ENCODE data around the gene CNTN1. TPM values are rescaled to one million over a fixed set of nuclear protein-coding genes. Genes with fewer than 3 reads are reported as not detected.
"Not testable (repeated sequence)": the region's sequence is repeated elsewhere in the genome, so short reads cannot be mapped to it uniquely, and the experiment has no call there.

The CNTN1 gene
- total RNA-seq, 1 donor from 2014 or later: 0.17 TPM

- no peak for DNase-seq
Measured at GRCh38 chr12:41053046-41053445, 360.8 kb downstream of the CNTN1 start.

GRCh38 chr12:41055875-41056577, 363.8 kb downstream of the CNTN1 start:
- no peak for DNase-seq

- no peak for DNase-seq
Measured at GRCh38 chr12:41058266-41058665, 366.0 kb downstream of the CNTN1 start.

GRCh38 chr12:41061192-41061591, 369.0 kb downstream of the CNTN1 start:
- no peak for DNase-seq

- no peak for DNase-seq
Measured at GRCh38 chr12:41064411-41064810, 372.2 kb downstream of the CNTN1 start.

- DNase-seq: no peak
Measured at GRCh38 chr12:41067941-41068645, 375.9 kb downstream of the CNTN1 start.

GRCh38 chr12:41073633-41074472, 381.6 kb downstream of the CNTN1 start:
- no peak for DNase-seq

GRCh38 chr12:41074473-41074769, 382.2 kb downstream of the CNTN1 start:
- no peak for DNase-seq

- no peak for DNase-seq
Measured at GRCh38 chr12:41076114-41076513, 383.9 kb downstream of the CNTN1 start.

GRCh38 chr12:41081241-41081640, 389.0 kb downstream of the CNTN1 start:
- DNase-seq: not testable (repeated sequence)

GRCh38 chr12:41089438-41089837, 397.2 kb downstream of the CNTN1 start:
- DNase-seq: no peak

GRCh38 chr12:41092115-41092514, 399.9 kb downstream of the CNTN1 start:
- no peak for DNase-seq

GRCh38 chr12:41096797-41097196, 404.6 kb downstream of the CNTN1 start:
- no peak for DNase-seq

GRCh38 chr12:41100572-41100971, 408.3 kb downstream of the CNTN1 start:
- DNase-seq: no peak

- no peak for DNase-seq
Measured at GRCh38 chr12:41101806-41102205, 409.6 kb downstream of the CNTN1 start.

- DNase-seq: no peak
Measured at GRCh38 chr12:41103614-41104013, 411.4 kb downstream of the CNTN1 start.

GRCh38 chr12:41106315-41106714, 414.1 kb downstream of the CNTN1 start:
- no peak for DNase-seq

- DNase-seq: no peak
Measured at GRCh38 chr12:41108032-41108431, 415.8 kb downstream of the CNTN1 start.

GRCh38 chr12:41112903-41113302, 420.7 kb downstream of the CNTN1 start:
- DNase-seq: no peak

GRCh38 chr12:41120211-41120610, 428.0 kb downstream of the CNTN1 start:
- no peak for DNase-seq

GRCh38 chr12:41121374-41121773, 429.1 kb downstream of the CNTN1 start:
- DNase-seq: no peak

Data from dermis blood vessel endothelial cell (primary cell).